Activated gamma-delta T cell (primary cell): Measurements from ENCODE around the gene ZNF48.

ENCODE experiments used
- DNase-seq: peaks from one replicate; lab custom pipeline; 2025; lab: John Stamatoyannopoulos, UW

ZNF48 gene

GRCh38 chr16:30407804-30408534 is 12.7 kb downstream of the ZNF48 start:
- DNase-seq = no peak

GRCh38 chr16:30409125-30410060 is 14.2 kb downstream of the ZNF48 start:
- peak; percentile 45 for DNase-seq

GRCh38 chr16:30413112-30413806 is 18.0 kb downstream of the ZNF48 start:
- no peak for DNase-seq

GRCh38 chr16:30414159-30414558 is 18.9 kb downstream of the ZNF48 start:
- no peak for DNase-seq

- no peak for DNase-seq
These were observed 20.9 kb downstream of the ZNF48 start for GRCh38 chr16:30416047-30416603.

- no peak for DNase-seq
These were observed 21.7 kb downstream of the ZNF48 start for GRCh38 chr16:30416624-30417528.

- DNase-seq = peak; percentile 80
These were observed 22.5 kb downstream of the ZNF48 start for GRCh38 chr16:30417529-30418349.

GRCh38 chr16:30418350-30419181 is 23.3 kb downstream of the ZNF48 start:
- DNase-seq = no peak

GRCh38 chr16:30421010-30421409 is 25.8 kb downstream of the ZNF48 start:
- no peak for DNase-seq

- DNase-seq = no peak
These were observed 32.8 kb downstream of the ZNF48 start for GRCh38 chr16:30428055-30428454.

GRCh38 chr16:30429418-30429677 is 34.1 kb downstream of the ZNF48 start:
- DNase-seq = no peak

- peak; percentile 76 for DNase-seq
These were observed 34.6 kb downstream of the ZNF48 start, which contains the start of gene DCTPP1 for GRCh38 chr16:30429678-30430427. Gene DCTPP1, minus strand, starts transcription at chr16:30430030. Its CDS starts 50 bp downstream, at chr16:30429980.

GRCh38 chr16:30430428-30430970 is 35.3 kb downstream of the ZNF48 start:
- no peak for DNase-seq

- no peak for DNase-seq
These were observed 39.6 kb downstream of the ZNF48 start for GRCh38 chr16:30434852-30435251.

GRCh38 chr16:30437511-30438046 is 42.4 kb downstream of the ZNF48 start:
- DNase-seq = no peak

GRCh38 chr16:30438835-30439234 is 43.6 kb downstream of the ZNF48 start:
- DNase-seq = no peak

GRCh38 chr16:30439720-30440348 is 44.6 kb downstream of the ZNF48 start:
- DNase-seq = no peak

- DNase-seq = no peak
These were observed 48.4 kb downstream of the ZNF48 start for GRCh38 chr16:30443631-30444030.
